Gastrocnemius medialis (tissue), 4 donors: ENCODE data around the gene IL16.

ENCODE experiments used
- CTCF ChIP-seq, 5 experiments: fragments of 450-650 bp in 3 of 5; fragments of 200-600 bp in 2 of 5; sonication (generic) in 2 of 5; IDR thresholded peaks in 4 of 5; conservative IDR thresholded peaks in 1 of 5; 1 replicate in 4 of 5; 2 replicates in 1 of 5; pipeline ENCODE4 v1.5.1; 2016 to 2019; ENCODE audit warnings: antibody characterized with exemption in 5 of 5, mild to moderate bottlenecking in 3 of 5, moderate library complexity in 3 of 5
- POLR2A ChIP-seq, 2 donors: fragments of 450-650 bp; IDR thresholded peaks; one replicate each; pipeline ENCODE4 v1.6.1; 2017; ENCODE audit warnings: antibody characterized with exemption in 2 of 2, mild to moderate bottlenecking in 2 of 2, moderate library complexity in 2 of 2

GRCh38 chr15:81326466-81327212 lies 130.0 kb downstream of the IL16 start:
- no peak for TF ChIP-seq POLR2A (IDR thresholded peaks at IDR 0.05)
- TF ChIP-seq CTCF (IDR thresholded peaks at IDR 0.05 in 4 of 5, conservative IDR thresholded peaks at IDR 0.05 in 1 of 5), result no peak
